GM18867 (cell line): Measurements from ENCODE around the gene PKNOX2.

Source experiments
- ATAC-seq: cut with Tn5 transposase; IDR thresholded peaks from one replicate; pipeline ENCODE4 v1.9.1; 2021; ENCODE audit warnings: mild to moderate bottlenecking, moderate library complexity; ENCODE audit not compliant: unreplicated experiment

Gene PKNOX2

GRCh38 chr11:125463590-125464269, 299.2 kb downstream of the PKNOX2 start:
- ATAC-seq, result no peak

- no peak for ATAC-seq
Observed at GRCh38 chr11:125464270-125464662, 299.7 kb downstream of the PKNOX2 start.

GRCh38 chr11:125464666-125465065, 300.1 kb downstream of the PKNOX2 start:
- no peak for ATAC-seq

GRCh38 chr11:125465255-125465654, 300.7 kb downstream of the PKNOX2 start:
- no peak for ATAC-seq

- ATAC-seq, result no peak
Observed at GRCh38 chr11:125465701-125466100, 301.1 kb downstream of the PKNOX2 start.

GRCh38 chr11:125468025-125468424, 303.5 kb downstream of the PKNOX2 start:
- ATAC-seq, result no peak

GRCh38 chr11:125468852-125469251, 304.3 kb downstream of the PKNOX2 start:
- ATAC-seq, result no peak

- no peak for ATAC-seq
Observed at GRCh38 chr11:125470355-125470754, 305.8 kb downstream of the PKNOX2 start.

- ATAC-seq, result no peak
Observed at GRCh38 chr11:125476721-125477120, 312.2 kb downstream of the PKNOX2 start.

GRCh38 chr11:125479137-125479536, 314.6 kb downstream of the PKNOX2 start:
- ATAC-seq, result no peak

GRCh38 chr11:125481531-125481930, 317.0 kb downstream of the PKNOX2 start:
- no peak for ATAC-seq
